Lung (tissue), 12 donors: ENCODE results near the gene HDAC4. TPM values are rescaled to one million over a fixed set of nuclear protein-coding genes. Genes with fewer than 3 reads are reported as not detected.

Source experiments
- ATAC-seq: fragments of 200-7000 bp; cut with Tn5 transposase; one replicate; pipeline ENCODE4 v1.9.1; 2020; ENCODE audit warnings: moderate number of reproducible peaks; ENCODE audit not compliant: insufficient read depth, low FRiP score
- DNase-seq, 3 donors: peaks; one replicate each; pipeline ENCODE4 v3.0.0-alpha.2; 2013 to 2017
- H3K27ac ChIP-seq, 2 donors: one replicate each; pipeline ENCODE4 v1.5.1; 2013; ENCODE audit warnings: mild to moderate bottlenecking in 2 of 2, moderate library complexity in 2 of 2, control low read depth in 1 of 2, inconsistent platforms in 1 of 2, low read depth in 1 of 2, low read length in 1 of 2
- H3K27me3 ChIP-seq, 3 donors: one replicate each; pipeline ENCODE4 v1.5.1; 2013; ENCODE audit warnings: low read length in 2 of 3; ENCODE audit not compliant: control insufficient read depth in 3 of 3, insufficient read depth in 3 of 3
- H3K36me3 ChIP-seq, 4 donors: one replicate each; pipeline ENCODE4 v1.5.1; 2013; ENCODE audit warnings: low read length in 4 of 4, mild to moderate bottlenecking in 1 of 4, moderate library complexity in 1 of 4; ENCODE audit not compliant: control insufficient read depth in 4 of 4, insufficient read depth in 4 of 4
- H3K4me1 ChIP-seq, 5 donors: one replicate each; pipeline ENCODE4 v1.5.1; 2013; ENCODE audit warnings: low read length in 5 of 5, mild to moderate bottlenecking in 2 of 5, moderate library complexity in 1 of 5; ENCODE audit not compliant: control insufficient read depth in 5 of 5, insufficient read depth in 5 of 5
- H3K4me3 ChIP-seq: one replicate; pipeline ENCODE4 v1.5.1; 2013; ENCODE audit warnings: mild to moderate bottlenecking, control low read depth, moderate library complexity
- H3K9ac ChIP-seq, 2 donors: one replicate each; pipeline ENCODE4 v1.5.1; 2013; ENCODE audit warnings: low read length in 2 of 2, control low read depth in 1 of 2; ENCODE audit not compliant: insufficient read depth in 1 of 2
- H3K9me3 ChIP-seq, 4 donors: one replicate each; pipeline ENCODE4 v1.5.1; 2013; ENCODE audit warnings: low read length in 3 of 4, mild to moderate bottlenecking in 1 of 4, moderate library complexity in 1 of 4; ENCODE audit not compliant: control insufficient read depth in 4 of 4, insufficient read depth in 3 of 4
- CTCF ChIP-seq: IDR thresholded peaks from 2 replicates; pipeline ENCODE4 v1.5.1; 2012; ENCODE audit warnings: mild to moderate bottlenecking; ENCODE audit errors: control extremely low read depth, extremely low read depth
- WGBS, 2 donors: extraction: QIAGEN DNeasy Blood & Tissue Kit; methylation state at CpG; one replicate each; pipeline ENCODE4 v1.1.7; 2013; 5-methylcytosine and 5-hydroxymethylcytosine counted together
- polyA plus RNA-seq, 2 donors: library from polyadenylated mRNA; stranded (reverse); fragments of 200-250 nt; gene quantifications; one replicate each; pipeline ENCODE4 v1.2.1, GENCODE V29; 2013
- total RNA-seq, 2 donors: library from RNA; depleted of rRNA in 1 of 2; stranded (reverse); fragments of >200 nt in 1 of 2; gene quantifications; one replicate each; pipeline ENCODE4 v1.2.1, GENCODE V29; 2014 to 2021
- donor health status: control.
- donor health status: control.
- donor health status: Bipolar disorder and iron deficiency.
- donor health status: healthy.
- donor health status: DM: yes; HTN: yes; CAD: no.

The HDAC4 gene
- total and polyA plus RNA-seq, 4 donors, result 6.9 to 47.7 (median 20.7) TPM

- Histone ChIP-seq H3K9ac (no peak overlapping the region), H3K27ac (no peak overlapping the region), H3K4me3 (no peak overlapping the region), H3K4me1 (peaks cover 7 to 29% (median 19%) of the 10 kb centered on the region in 5 donors), H3K27me3 (no peaks in the 10 kb centered on the region), H3K36me3 (no peaks in the 10 kb centered on the region), H3K9me3 (no peaks in the 10 kb centered on the region)
- ATAC-seq (no peak), DNase-seq (peak; percentile 68 to 81 (median 78))
- 79 to 86% methylated on average over 15 of the region's 15 CpGs for WGBS, 2 donors
- no peak for TF ChIP-seq CTCF
These were observed 107.7 kb downstream of the HDAC4 start for GRCh38 chr2:239292959-239293774.

- no peak for DNase-seq
- H3K9me3 ChIP-seq, result no peaks in the 10 kb centered on the region
- no peak overlapping the region for H3K27ac ChIP-seq
- peaks cover 7 to 32% (median 19%) of the 10 kb centered on the region in 5 donors for H3K4me1 ChIP-seq
- H3K36me3 ChIP-seq, result no peaks in the 10 kb centered on the region
- H3K9ac ChIP-seq, result no peak overlapping the region
- 85% methylated on average over 5 of the region's 5 CpGs for WGBS, 2 donors
- ATAC-seq, result no peak
- no peak overlapping the region for H3K4me3 ChIP-seq
- H3K27me3 ChIP-seq, result no peaks in the 10 kb centered on the region
- no peak for TF ChIP-seq CTCF
These were observed 108.3 kb downstream of the HDAC4 start for GRCh38 chr2:239292531-239292930.

DNA sequence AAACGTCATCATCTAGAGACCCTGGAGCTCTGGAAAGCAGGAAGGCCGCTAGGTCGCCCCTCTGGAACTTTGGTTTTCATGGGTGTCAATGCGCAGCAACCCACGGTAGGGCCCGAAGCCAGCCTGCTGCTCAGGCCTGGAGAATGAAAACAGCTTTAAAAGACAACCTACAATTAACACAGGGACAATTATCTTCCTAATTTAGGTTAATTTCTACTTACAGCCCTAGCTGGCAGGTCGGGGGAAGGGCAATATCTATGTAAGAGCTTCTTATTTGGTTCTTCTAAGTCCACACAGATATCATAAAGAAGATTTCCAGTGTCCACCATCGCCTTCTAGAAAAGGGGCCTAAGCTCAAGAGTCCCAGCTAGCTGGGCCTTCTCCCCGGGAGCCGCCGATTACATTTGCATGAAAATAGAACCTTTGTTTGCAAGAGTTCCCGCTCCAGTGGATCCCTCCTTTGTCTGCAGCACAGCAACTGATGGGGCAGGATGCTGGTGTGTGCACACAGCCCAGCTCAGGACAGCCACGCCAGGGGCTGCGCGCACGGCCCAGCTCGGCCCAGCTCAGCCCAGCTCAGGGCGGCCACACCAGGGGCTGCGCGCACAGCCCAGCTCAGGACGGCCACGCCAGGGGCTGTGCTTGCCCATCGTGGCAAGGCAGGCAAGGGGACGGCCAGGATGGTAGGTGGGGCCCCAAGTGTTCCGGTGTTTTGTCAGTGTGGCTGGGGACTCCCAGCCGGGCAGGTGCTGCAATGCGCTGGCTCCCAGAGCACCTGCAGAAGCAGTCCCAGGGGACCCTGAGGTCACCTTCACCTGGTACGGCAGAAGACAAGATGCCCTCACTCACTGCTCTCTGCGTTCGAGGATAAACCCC lies 109.1 kb downstream of the HDAC4 start:
- peaks cover 7 to 29% (median 26%) of the 10 kb centered on the region in 5 donors for H3K4me1 ChIP-seq
- H3K9ac ChIP-seq, result no peak overlapping the region
- H3K36me3 ChIP-seq, result no peaks in the 10 kb centered on the region
- H3K4me3 ChIP-seq, result no peak overlapping the region
- no peak for TF ChIP-seq CTCF
- H3K9me3 ChIP-seq, result no peaks in the 10 kb centered on the region
- DNase-seq (no peak), ATAC-seq (no peak)
- H3K27me3 ChIP-seq, result no peaks in the 10 kb centered on the region
- peak overlapping the region in 1 of 2 donors; percentile 50 for H3K27ac ChIP-seq
- 93 to 94% methylated on average over 30 of the region's 30 CpGs for WGBS, 2 donors
